Panc1 (cell line): Measurements from ENCODE around the gene CA5A. TPM values are rescaled to one million over a fixed set of nuclear protein-coding genes. Genes with fewer than 3 reads are reported as not detected.

ENCODE experiments used
- ATAC-seq: fragments of 200-7000 bp; cut with Tn5 transposase; 2 replicates; pipeline ENCODE4 v1.9.1; 2020; ENCODE audit warnings: mild to moderate bottlenecking, moderate library complexity
- BruUV-seq: library from RNA; stranded (reverse); fragments of 400-500 nt; replicated peaks from 2 replicates; lab custom pipeline; 2021; lab: Mats Ljungman, UMichigan
- CTCF ChIA-PET: fragments of 300-600 bp; sonication (Branson Sonifier 250); formaldehyde crosslinking; loops from one replicate; lab custom pipeline; 2022; ENCODE audit warnings: antibody characterized with exemption; lab: Charles Lee
- POLR2A ChIA-PET: fragments of 300-600 bp; sonication (Branson Sonifier 250); formaldehyde crosslinking; loops from one replicate; lab custom pipeline; 2022; ENCODE audit warnings: antibody characterized with exemption; lab: Charles Lee
- DNase-seq: peaks from one replicate; pipeline ENCODE4 v3.0.0-alpha.2; 2010; ENCODE audit warnings: low read depth, low spot score
- H3K27ac ChIP-seq: 2 replicates; pipeline ENCODE4 v1.5.1; 2011; ENCODE audit warnings: mild to moderate bottlenecking, low read length, inconsistent platforms
- H3K27me3 ChIP-seq: fragments of 200-500 bp; sonication (Bioruptor generic); 2 replicates; pipeline ENCODE4 v1.6.0; 2014; ENCODE audit warnings: low read length, inconsistent platforms; ENCODE audit not compliant: control insufficient read depth, insufficient read depth
- H3K36me3 ChIP-seq: fragments of 200-500 bp; sonication (Bioruptor generic); 2 replicates; pipeline ENCODE4 v1.5.1; 2014; ENCODE audit warnings: inconsistent platforms, mild to moderate bottlenecking, low read length, moderate library complexity; ENCODE audit not compliant: control insufficient read depth, insufficient read depth
- H3K4me1 ChIP-seq: 2 replicates; pipeline ENCODE4 v1.5.1; 2011; ENCODE audit warnings: inconsistent platforms, mild to moderate bottlenecking, low read length, moderate library complexity; ENCODE audit not compliant: control insufficient read depth, insufficient read depth
- H3K4me3 ChIP-seq, 2 experiments: 2 replicates each; pipeline ENCODE4 v1.5.1; 2011 to 2012; ENCODE audit warnings: low read depth in 2 of 2, low read length in 2 of 2, mild to moderate bottlenecking in 2 of 2, inconsistent platforms in 1 of 2, moderate library complexity in 1 of 2
- H3K9me3 ChIP-seq: fragments of 200-500 bp; sonication (Bioruptor generic); 2 replicates; pipeline ENCODE4 v1.5.1; 2014; ENCODE audit warnings: low read depth, mild to moderate bottlenecking, inconsistent platforms, low read length, moderate library complexity; ENCODE audit not compliant: control insufficient read depth, insufficient read depth
- POLR2AphosphoS5 ChIP-seq: IDR thresholded peaks from 2 replicates; pipeline ENCODE4 v1.6.1; 2012; ENCODE audit warnings: mild to moderate bottlenecking, low read depth, low read length, moderate library complexity
- SIN3A ChIP-seq: IDR thresholded peaks from 2 replicates; pipeline ENCODE4 v1.6.1; 2012; ENCODE audit warnings: low read depth, mild to moderate bottlenecking, low read length, moderate library complexity, borderline replicate concordance; ENCODE audit not compliant: insufficient read depth
- TCF7L2 ChIP-seq: IDR thresholded peaks from 2 replicates; pipeline ENCODE4 v1.6.1; 2011; ENCODE audit warnings: mild to moderate bottlenecking, low read depth, low read length, inconsistent platforms
- in situ Hi-C: cut with HindIII; loops from 2 replicates; pipeline ENCODE4 v1.10.0; 2016; ENCODE audit warnings: low sequenced_read_pairs, low pct_unique_long_range_greater_than_20kb
- intact Hi-C: fragments of 100-400 bp; cut with micrococcal nuclease; formaldehyde crosslinking; loops from one replicate; pipeline ENCODE4 v1.10.0; 2022; ENCODE audit not compliant: unreplicated experiment
- total RNA-seq: library from RNA; stranded (reverse); gene quantifications from one replicate; pipeline ENCODE4 v1.2.1, GENCODE V29; 2021; ENCODE audit not compliant: unreplicated experiment
- TF ChIP-seq, protein P1 (sequence below), 2 experiments: IDR thresholded peaks; 2 replicates each; pipeline ENCODE4 v1.6.1; 2011 to 2012; ENCODE audit warnings: low read depth in 2 of 2, control low read depth in 1 of 2, low read length in 1 of 2, mild to moderate bottlenecking in 1 of 2, moderate library complexity in 1 of 2; ENCODE audit not compliant: insufficient read depth in 1 of 2
- TF ChIP-seq, protein P2 (sequence below): fragments of 450-650 bp; IDR thresholded peaks from 2 replicates; pipeline ENCODE4 v1.5.1; 2017; ENCODE audit warnings: mild to moderate bottlenecking

Gene CA5A
- total RNA-seq, 1 experiment from 2014 or later = not detected

DNA sequence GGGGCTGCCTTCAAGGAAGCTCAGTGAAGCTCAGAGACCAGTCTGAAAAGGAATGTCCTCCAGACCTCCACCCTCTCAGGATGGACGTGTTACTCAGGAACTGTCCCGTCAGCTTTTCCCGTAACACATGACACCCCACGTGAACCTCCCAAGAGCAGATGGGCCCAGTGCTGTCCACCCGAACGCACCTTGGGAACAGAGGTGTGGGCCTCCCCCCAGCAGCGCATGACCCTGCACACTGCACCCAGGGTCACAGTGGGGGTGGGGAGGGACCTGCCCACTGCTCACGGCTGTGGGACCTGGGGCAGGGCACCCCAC is 88.9 kb downstream of the CA5A start:
- no peak overlapping the region for H3K4me3 ChIP-seq
- no peaks in the 10 kb centered on the region for H3K9me3 ChIP-seq
- no peak for TF ChIP-seq TCF7L2
- TF ChIP-seq SIN3A = no peak
- TF ChIP-seq, protein P1, sequence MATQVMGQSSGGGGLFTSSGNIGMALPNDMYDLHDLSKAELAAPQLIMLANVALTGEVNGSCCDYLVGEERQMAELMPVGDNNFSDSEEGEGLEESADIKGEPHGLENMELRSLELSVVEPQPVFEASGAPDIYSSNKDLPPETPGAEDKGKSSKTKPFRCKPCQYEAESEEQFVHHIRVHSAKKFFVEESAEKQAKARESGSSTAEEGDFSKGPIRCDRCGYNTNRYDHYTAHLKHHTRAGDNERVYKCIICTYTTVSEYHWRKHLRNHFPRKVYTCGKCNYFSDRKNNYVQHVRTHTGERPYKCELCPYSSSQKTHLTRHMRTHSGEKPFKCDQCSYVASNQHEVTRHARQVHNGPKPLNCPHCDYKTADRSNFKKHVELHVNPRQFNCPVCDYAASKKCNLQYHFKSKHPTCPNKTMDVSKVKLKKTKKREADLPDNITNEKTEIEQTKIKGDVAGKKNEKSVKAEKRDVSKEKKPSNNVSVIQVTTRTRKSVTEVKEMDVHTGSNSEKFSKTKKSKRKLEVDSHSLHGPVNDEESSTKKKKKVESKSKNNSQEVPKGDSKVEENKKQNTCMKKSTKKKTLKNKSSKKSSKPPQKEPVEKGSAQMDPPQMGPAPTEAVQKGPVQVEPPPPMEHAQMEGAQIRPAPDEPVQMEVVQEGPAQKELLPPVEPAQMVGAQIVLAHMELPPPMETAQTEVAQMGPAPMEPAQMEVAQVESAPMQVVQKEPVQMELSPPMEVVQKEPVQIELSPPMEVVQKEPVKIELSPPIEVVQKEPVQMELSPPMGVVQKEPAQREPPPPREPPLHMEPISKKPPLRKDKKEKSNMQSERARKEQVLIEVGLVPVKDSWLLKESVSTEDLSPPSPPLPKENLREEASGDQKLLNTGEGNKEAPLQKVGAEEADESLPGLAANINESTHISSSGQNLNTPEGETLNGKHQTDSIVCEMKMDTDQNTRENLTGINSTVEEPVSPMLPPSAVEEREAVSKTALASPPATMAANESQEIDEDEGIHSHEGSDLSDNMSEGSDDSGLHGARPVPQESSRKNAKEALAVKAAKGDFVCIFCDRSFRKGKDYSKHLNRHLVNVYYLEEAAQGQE (IDR thresholded peaks at IDR 0.05; ENCODE audit: insufficient read depth in 1 of 2, low read depth in 2 of 2, low read length in 1 of 2) = 0 out of 4 replicates have a peak, but pooled peaks of 1 of the 2 experiments have one; percentile 20
- peaks cover 4% of the 10 kb centered on the region for H3K36me3 ChIP-seq
- H3K4me1 ChIP-seq = peaks cover 62% of the 10 kb centered on the region
- ATAC-seq (no peak), DNase-seq (no peak)
- intact Hi-C loops (no loop called here), in situ Hi-C loops (no loop called here)
- peak overlapping the region; percentile 69 for H3K27ac ChIP-seq
- ChIA-PET POLR2A (no interaction called here), CTCF (interaction anchor here (0.6 to 1.0 kb wide), 2 partner anchors 61 to 78 kb away, joined by 3 to 4 read pairs; no protein-coding TSS in a partner anchor)
- no peaks in the 10 kb centered on the region for H3K27me3 ChIP-seq
- BruUV-seq = no TSS peak

- Histone ChIP-seq H3K4me3 (no peak overlapping the region), H3K4me1 (peaks cover 57% of the 10 kb centered on the region), H3K27me3 (no peaks in the 10 kb centered on the region), H3K9me3 (no peaks in the 10 kb centered on the region), H3K27ac (peak overlapping the region; percentile 69), H3K36me3 (peaks cover 4% of the 10 kb centered on the region)
- ChIA-PET CTCF (interaction anchor here (0.6 to 1.1 kb wide), 3 partner anchors 62 to 77 kb away, joined by 3 to 5 read pairs (median 4); no protein-coding TSS in a partner anchor), POLR2A (no interaction called here)
- intact Hi-C loops = no loop called here
- DNase-seq (no peak), ATAC-seq (no peak)
- in situ Hi-C loops = no loop called here
- TF ChIP-seq TCF7L2 (no peak), POLR2AphosphoS5 (peak; percentile 3; the same call in 1 of the 2 replicates), SIN3A (no peak)
- TF ChIP-seq, protein P1 (IDR thresholded peaks at IDR 0.05; ENCODE audit: insufficient read depth in 1 of 2, low read depth in 2 of 2, low read length in 1 of 2) = no peak
- TF ChIP-seq, protein P2, sequence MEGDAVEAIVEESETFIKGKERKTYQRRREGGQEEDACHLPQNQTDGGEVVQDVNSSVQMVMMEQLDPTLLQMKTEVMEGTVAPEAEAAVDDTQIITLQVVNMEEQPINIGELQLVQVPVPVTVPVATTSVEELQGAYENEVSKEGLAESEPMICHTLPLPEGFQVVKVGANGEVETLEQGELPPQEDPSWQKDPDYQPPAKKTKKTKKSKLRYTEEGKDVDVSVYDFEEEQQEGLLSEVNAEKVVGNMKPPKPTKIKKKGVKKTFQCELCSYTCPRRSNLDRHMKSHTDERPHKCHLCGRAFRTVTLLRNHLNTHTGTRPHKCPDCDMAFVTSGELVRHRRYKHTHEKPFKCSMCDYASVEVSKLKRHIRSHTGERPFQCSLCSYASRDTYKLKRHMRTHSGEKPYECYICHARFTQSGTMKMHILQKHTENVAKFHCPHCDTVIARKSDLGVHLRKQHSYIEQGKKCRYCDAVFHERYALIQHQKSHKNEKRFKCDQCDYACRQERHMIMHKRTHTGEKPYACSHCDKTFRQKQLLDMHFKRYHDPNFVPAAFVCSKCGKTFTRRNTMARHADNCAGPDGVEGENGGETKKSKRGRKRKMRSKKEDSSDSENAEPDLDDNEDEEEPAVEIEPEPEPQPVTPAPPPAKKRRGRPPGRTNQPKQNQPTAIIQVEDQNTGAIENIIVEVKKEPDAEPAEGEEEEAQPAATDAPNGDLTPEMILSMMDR = no peak
- no TSS peak for BruUV-seq
Measured at GRCh38 chr16:87846705-87847466, 89.4 kb downstream of the CA5A start.
